ENCODE results near the gene DLX5. TPM values are rescaled to one million over a fixed set of nuclear protein-coding genes. Genes with fewer than 3 reads are reported as not detected.
A peak's percentile ranks its signal among the peaks of the same experiment; 100 is the strongest.

DLX5 gene
- polyA plus RNA-seq, 1 donor (not counting 4 experiments of a cell fraction or from before 2014, with no cell fraction given): 0.67 TPM

GRCh38 chr7:97003262-97004246, 21.1 kb downstream of the DLX5 start:
- Histone ChIP-seq H3K27me3 (ENCODE audit: control insufficient read depth, extremely low read depth, insufficient read depth, low read length) (peaks cover 79% of the 10 kb centered on the region), H3K79me2 (ENCODE audit: control insufficient read depth, insufficient read depth, low read length) (no peaks in the 10 kb centered on the region), H2AFZ (ENCODE audit: control insufficient read depth, low read length) (no peak overlapping the region), H3K36me3 (ENCODE audit: control insufficient read depth in 2 of 2, extremely low read depth in 1 of 2, insufficient read depth in 2 of 2, low read length in 2 of 2) (no peaks in the 10 kb centered on the region), H3K27ac (ENCODE audit: control insufficient read depth, insufficient read depth, low read length) (no peak overlapping the region), H4K20me1 (ENCODE audit: control insufficient read depth, extremely low read depth, insufficient read depth, low read length) (no peaks in the 10 kb centered on the region), H3K4me1 (ENCODE audit: control insufficient read depth, extremely low read depth, insufficient read depth, low read length) (peaks cover 5% of the 10 kb centered on the region), H3K9me3 (ENCODE audit: control insufficient read depth, low read depth, low read length) (no peaks in the 10 kb centered on the region), H3K9me1 (ENCODE audit: control insufficient read depth, extremely low read depth, insufficient read depth, low read length) (no peaks in the 10 kb centered on the region), H3K4me2 (ENCODE audit: control insufficient read depth, extremely low read depth, insufficient read depth, low read depth, low read length) (no peak overlapping the region), H3K4me3 (ENCODE audit: control insufficient read depth in 2 of 3, extremely low read depth in 1 of 3, insufficient read depth in 2 of 3, low read depth in 1 of 3, low read length in 3 of 3) (no peak overlapping the region), H3K9ac (ENCODE audit: control insufficient read depth, extremely low read depth, insufficient read depth, low read length) (no peak overlapping the region)
- dilution Hi-C loops (cut with MboI; ENCODE audit: extremely low pct_ligation_motif_present, low sequenced_read_pairs): no loop called here
- DNase-seq (ENCODE audit: low read depth, low spot score): no peak
- FAIRE-seq: no peak
- no peak for TF ChIP-seq CTCF (optimal IDR thresholded peaks at IDR 0.05 in 1 of 3, IDR thresholded peaks at IDR 0.05 in 1 of 3, conservative IDR thresholded peaks at IDR 0.05 in 1 of 3; ENCODE audit: extremely low read depth in 1 of 3, insufficient read depth in 2 of 3, low read length in 3 of 3)
- peak; percentile 58 for TF ChIP-seq EZH2 (IDR thresholded peaks at IDR 0.05; ENCODE audit: low read length)

GRCh38 chr7:97002555-97003261, 21.9 kb downstream of the DLX5 start:
- H3K9ac ChIP-seq (ENCODE audit: control insufficient read depth, extremely low read depth, insufficient read depth, low read length): no peak overlapping the region
- dilution Hi-C loops (cut with MboI; ENCODE audit: extremely low pct_ligation_motif_present, low sequenced_read_pairs): no loop called here
- H3K9me3 ChIP-seq (ENCODE audit: control insufficient read depth, low read depth, low read length): no peaks in the 10 kb centered on the region
- no peak for TF ChIP-seq EZH2 (IDR thresholded peaks at IDR 0.05; ENCODE audit: low read length)
- no peak for TF ChIP-seq CTCF (optimal IDR thresholded peaks at IDR 0.05 in 1 of 3, IDR thresholded peaks at IDR 0.05 in 1 of 3, conservative IDR thresholded peaks at IDR 0.05 in 1 of 3; ENCODE audit: extremely low read depth in 1 of 3, insufficient read depth in 2 of 3, low read length in 3 of 3)
- no peak overlapping the region for H2AFZ ChIP-seq (ENCODE audit: control insufficient read depth, low read length)
- DNase-seq (ENCODE audit: low read depth, low spot score) (no peak), FAIRE-seq (no peak)
- no peaks in the 10 kb centered on the region for H4K20me1 ChIP-seq (ENCODE audit: control insufficient read depth, extremely low read depth, insufficient read depth, low read length)
- H3K27me3 ChIP-seq (ENCODE audit: control insufficient read depth, extremely low read depth, insufficient read depth, low read length): peaks cover 87% of the 10 kb centered on the region
- peaks cover 5% of the 10 kb centered on the region for H3K4me1 ChIP-seq (ENCODE audit: control insufficient read depth, extremely low read depth, insufficient read depth, low read length)
- H3K79me2 ChIP-seq (ENCODE audit: control insufficient read depth, insufficient read depth, low read length): no peaks in the 10 kb centered on the region
- H3K4me2 ChIP-seq (ENCODE audit: control insufficient read depth, extremely low read depth, insufficient read depth, low read depth, low read length): no peak overlapping the region
- H3K36me3 ChIP-seq (ENCODE audit: control insufficient read depth in 2 of 2, extremely low read depth in 1 of 2, insufficient read depth in 2 of 2, low read length in 2 of 2): no peaks in the 10 kb centered on the region
- H3K27ac ChIP-seq (ENCODE audit: control insufficient read depth, insufficient read depth, low read length): no peak overlapping the region
- no peaks in the 10 kb centered on the region for H3K9me1 ChIP-seq (ENCODE audit: control insufficient read depth, extremely low read depth, insufficient read depth, low read length)
- H3K4me3 ChIP-seq (ENCODE audit: control insufficient read depth in 2 of 3, extremely low read depth in 1 of 3, insufficient read depth in 2 of 3, low read depth in 1 of 3, low read length in 3 of 3): no peak overlapping the region

All from keratinocyte (primary cell).